Liver (tissue), 9 donors: Measurements from ENCODE around the gene MALT1. TPM values are rescaled to one million over a fixed set of nuclear protein-coding genes. Genes with fewer than 3 reads are reported as not detected.

Experiments used
- DNase-seq: peaks from one replicate; pipeline ENCODE4 v3.0.0-alpha.2; 2017; ENCODE audit warnings: low spot score
- H3K27ac ChIP-seq, 2 donors: one replicate each; pipeline ENCODE4 v1.7.0; 2013; ENCODE audit warnings: inconsistent platforms in 2 of 2, low read length in 2 of 2, control low read depth in 1 of 2, low read depth in 1 of 2, mild to moderate bottlenecking in 1 of 2
- H3K27me3 ChIP-seq, 4 donors: one replicate each; pipeline versions ENCODE4 v1.6.1 to v1.7.0; 2013; ENCODE audit warnings: low read length in 3 of 4, inconsistent platforms in 1 of 4, mild to moderate bottlenecking in 1 of 4, moderate library complexity in 1 of 4; ENCODE audit not compliant: control insufficient read depth in 4 of 4, insufficient read depth in 4 of 4
- H3K36me3 ChIP-seq, 4 donors: one replicate each; pipeline versions ENCODE4 v1.6.1 to v1.7.0; 2013; ENCODE audit warnings: low read length in 3 of 4, mild to moderate bottlenecking in 3 of 4, low read depth in 1 of 4, moderate library complexity in 1 of 4; ENCODE audit not compliant: control insufficient read depth in 4 of 4, insufficient read depth in 3 of 4
- H3K4me1 ChIP-seq, 4 donors: one replicate each; pipeline versions ENCODE4 v1.6.1 to v1.7.0; 2013; ENCODE audit warnings: low read length in 3 of 4, mild to moderate bottlenecking in 3 of 4, moderate library complexity in 1 of 4; ENCODE audit not compliant: control insufficient read depth in 4 of 4, insufficient read depth in 4 of 4
- H3K4me3 ChIP-seq, 3 donors: one replicate each; pipeline versions ENCODE4 v1.6.1 to v1.7.0; 2013; ENCODE audit warnings: low read length in 3 of 3, control low read depth in 1 of 3, low read depth in 1 of 3, mild to moderate bottlenecking in 1 of 3
- H3K9ac ChIP-seq, 2 donors: one replicate each; pipeline ENCODE4 v1.7.0; 2013; ENCODE audit warnings: low read length in 2 of 2, mild to moderate bottlenecking in 2 of 2, moderate library complexity in 2 of 2, control low read depth in 1 of 2, low read depth in 1 of 2
- H3K9me3 ChIP-seq, 4 donors: one replicate each; pipeline versions ENCODE4 v1.6.1 to v1.7.0; 2013; ENCODE audit warnings: low read length in 3 of 4; ENCODE audit not compliant: control insufficient read depth in 4 of 4
- CTCF ChIP-seq: fragments of 150-350 bp; IDR thresholded peaks from 2 replicates; pipeline ENCODE4 v1.5.1; 2017; ENCODE audit warnings: improper control_type of control experiment, low read depth, low read length; ENCODE audit not compliant: missing input control
- EGR1 ChIP-seq, 2 donors: IDR thresholded peaks; 2 replicates each; pipeline ENCODE4 v1.6.1; 2016 to 2018; ENCODE audit warnings: antibody characterized with exemption in 2 of 2, low read depth in 2 of 2
- FOXA1 ChIP-seq: IDR thresholded peaks from 2 replicates; pipeline ENCODE4 v1.6.1; 2016; ENCODE audit warnings: antibody characterized with exemption
- GABPA ChIP-seq, 2 donors: IDR thresholded peaks in 1 of 2; conservative IDR thresholded peaks in 1 of 2; 2 replicates each; pipeline ENCODE4 v1.6.1; 2016; ENCODE audit warnings: antibody characterized with exemption in 2 of 2, mild to moderate bottlenecking in 1 of 2, moderate library complexity in 1 of 2
- HNF4A ChIP-seq, 2 donors: conservative IDR thresholded peaks; 2 replicates each; pipeline ENCODE4 v1.6.1; 2016; ENCODE audit warnings: antibody characterized with exemption in 2 of 2, mild to moderate bottlenecking in 2 of 2
- HNF4G ChIP-seq: IDR thresholded peaks from 2 replicates; pipeline ENCODE4 v1.6.1; 2016; ENCODE audit warnings: antibody characterized with exemption
- JUND ChIP-seq, 2 donors: IDR thresholded peaks; 2 replicates each; pipeline ENCODE4 v1.6.1; 2016; ENCODE audit warnings: antibody characterized with exemption in 2 of 2
- NR2F2 ChIP-seq: IDR thresholded peaks from 2 replicates; pipeline ENCODE4 v1.6.1; 2016; ENCODE audit warnings: antibody characterized with exemption
- RAD21 ChIP-seq, 2 donors: IDR thresholded peaks; 2 replicates each; pipeline ENCODE4 v1.6.1; 2016; ENCODE audit warnings: antibody characterized with exemption in 2 of 2, mild to moderate bottlenecking in 2 of 2
- RXRA ChIP-seq, 2 donors: IDR thresholded peaks; 2 replicates each; pipeline ENCODE4 v1.6.1; 2017 to 2018; ENCODE audit warnings: antibody characterized with exemption in 2 of 2, mild to moderate bottlenecking in 1 of 2
- SP1 ChIP-seq: IDR thresholded peaks from 2 replicates; pipeline ENCODE4 v1.6.1; 2018; ENCODE audit warnings: antibody characterized with exemption, mild to moderate bottlenecking
- TAF1 ChIP-seq: conservative IDR thresholded peaks from 2 replicates; pipeline ENCODE4 v1.6.1; 2016; ENCODE audit warnings: antibody characterized with exemption, mild to moderate bottlenecking
- YY1 ChIP-seq: IDR thresholded peaks from 2 replicates; pipeline ENCODE4 v1.6.1; 2016; ENCODE audit warnings: antibody characterized with exemption, mild to moderate bottlenecking
- WGBS: extraction: QIAGEN DNeasy Blood & Tissue Kit; methylation state at CpG from one replicate; pipeline ENCODE4 v1.1.7; 2013; 5-methylcytosine and 5-hydroxymethylcytosine counted together
- polyA plus RNA-seq, 2 donors: library from polyadenylated mRNA; stranded (reverse) in 1 of 2; unstranded in 1 of 2; fragments of 200-250 nt in 1 of 2; fragments of >200 nt in 1 of 2; fragmentation: Nextera tagmentation in 1 of 2; extraction: Ambion mirVana in 1 of 2; gene quantifications; one replicate each; pipeline versions ENCODE4 v1.2.1 to v1.2.3, GENCODE V29; 2013 to 2015
- total RNA-seq, 2 donors: library from RNA; depleted of rRNA; stranded (reverse); fragments of >200 nt; gene quantifications; one replicate each; pipeline ENCODE4 v1.2.3, GENCODE V29; 2014
- TF ChIP-seq, protein P1 (sequence below): IDR thresholded peaks from 2 replicates; pipeline ENCODE4 v1.6.1; 2016; ENCODE audit warnings: antibody characterized with exemption
- TF ChIP-seq, protein P2 (sequence below): IDR thresholded peaks from 2 replicates; pipeline ENCODE4 v1.6.1; 2016; ENCODE audit warnings: antibody characterized with exemption
- TF ChIP-seq, protein P3 (sequence below): IDR thresholded peaks from 2 replicates; pipeline ENCODE4 v1.6.1; 2016; ENCODE audit warnings: antibody characterized with exemption, mild to moderate bottlenecking
- donor health status: healthy.
- donor health status: healthy.
- donor health status: healthy.
- donor health status: healthy.
- donor health status: healthy.

Gene MALT1
- total and polyA plus RNA-seq, 4 donors, result 3.1 to 27.3 (median 6.4) TPM

DNA sequence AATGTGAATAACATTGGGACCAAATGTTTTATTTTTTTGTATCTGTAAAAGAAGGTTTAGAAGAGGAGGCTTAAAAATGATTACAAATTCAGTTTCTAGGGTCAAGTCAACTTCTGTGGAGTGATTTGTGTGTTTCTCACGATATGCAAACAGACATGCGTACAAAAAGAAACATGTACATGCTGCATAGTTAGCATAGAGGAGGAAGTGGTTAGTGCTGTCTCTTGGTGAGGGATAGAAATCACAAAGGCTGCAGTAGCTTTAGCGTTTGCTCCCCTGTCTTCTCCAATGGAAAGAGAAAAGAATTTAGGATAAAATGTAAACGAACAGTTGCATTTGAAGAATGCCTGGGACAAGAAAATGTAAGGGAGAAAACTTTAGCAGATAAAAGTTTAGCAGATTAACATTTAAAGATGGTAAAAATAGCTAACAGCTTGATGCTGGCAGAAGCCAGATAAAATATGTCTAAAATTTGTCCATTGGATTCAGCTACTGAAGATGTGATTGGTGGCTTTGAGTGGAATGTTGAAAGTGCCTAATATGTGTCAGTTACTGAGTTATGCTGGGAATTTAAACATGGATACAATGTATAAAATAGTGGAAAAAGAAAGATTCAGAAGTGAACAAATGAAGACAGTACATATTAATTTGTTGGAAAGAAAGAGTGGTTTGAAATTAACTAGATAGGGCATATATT, 44.9 kb downstream of the MALT1 start:
- 70% methylated on average over 4 of the region's 4 CpGs for WGBS
- no peak for DNase-seq
- Histone ChIP-seq H3K27ac (no peak overlapping the region), H3K9me3 (no peaks in the 10 kb centered on the region), H3K27me3 (no peaks in the 10 kb centered on the region), H3K9ac (no peak overlapping the region), H3K4me1 (no peaks in the 10 kb centered on the region), H3K4me3 (no peak overlapping the region), H3K36me3 (peaks cover 0 to 12% (median 3%) of the 10 kb centered on the region in 4 donors)
- TF ChIP-seq RXRA (IDR thresholded peaks at IDR 0.05), result no peak
- TF ChIP-seq HNF4G, result no peak
- TF ChIP-seq TAF1, result no peak
- TF ChIP-seq GABPA (IDR thresholded peaks at IDR 0.05 in 1 of 2, conservative IDR thresholded peaks at IDR 0.05 in 1 of 2), result no peak
- TF ChIP-seq, protein P1, sequence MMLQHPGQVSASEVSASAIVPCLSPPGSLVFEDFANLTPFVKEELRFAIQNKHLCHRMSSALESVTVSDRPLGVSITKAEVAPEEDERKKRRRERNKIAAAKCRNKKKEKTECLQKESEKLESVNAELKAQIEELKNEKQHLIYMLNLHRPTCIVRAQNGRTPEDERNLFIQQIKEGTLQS, result no peak
- TF ChIP-seq NR2F2, result no peak
- no peak for TF ChIP-seq HNF4A (conservative IDR thresholded peaks at IDR 0.05)
- TF ChIP-seq SP1, result no peak
- no peak for TF ChIP-seq EGR1 (IDR thresholded peaks at IDR 0.05; ENCODE audit: low read depth in 2 of 2)
- TF ChIP-seq YY1, result no peak
- TF ChIP-seq, protein P2, sequence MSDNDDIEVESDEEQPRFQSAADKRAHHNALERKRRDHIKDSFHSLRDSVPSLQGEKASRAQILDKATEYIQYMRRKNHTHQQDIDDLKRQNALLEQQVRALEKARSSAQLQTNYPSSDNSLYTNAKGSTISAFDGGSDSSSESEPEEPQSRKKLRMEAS, result no peak
- no peak for TF ChIP-seq CTCF
- TF ChIP-seq, protein P3, sequence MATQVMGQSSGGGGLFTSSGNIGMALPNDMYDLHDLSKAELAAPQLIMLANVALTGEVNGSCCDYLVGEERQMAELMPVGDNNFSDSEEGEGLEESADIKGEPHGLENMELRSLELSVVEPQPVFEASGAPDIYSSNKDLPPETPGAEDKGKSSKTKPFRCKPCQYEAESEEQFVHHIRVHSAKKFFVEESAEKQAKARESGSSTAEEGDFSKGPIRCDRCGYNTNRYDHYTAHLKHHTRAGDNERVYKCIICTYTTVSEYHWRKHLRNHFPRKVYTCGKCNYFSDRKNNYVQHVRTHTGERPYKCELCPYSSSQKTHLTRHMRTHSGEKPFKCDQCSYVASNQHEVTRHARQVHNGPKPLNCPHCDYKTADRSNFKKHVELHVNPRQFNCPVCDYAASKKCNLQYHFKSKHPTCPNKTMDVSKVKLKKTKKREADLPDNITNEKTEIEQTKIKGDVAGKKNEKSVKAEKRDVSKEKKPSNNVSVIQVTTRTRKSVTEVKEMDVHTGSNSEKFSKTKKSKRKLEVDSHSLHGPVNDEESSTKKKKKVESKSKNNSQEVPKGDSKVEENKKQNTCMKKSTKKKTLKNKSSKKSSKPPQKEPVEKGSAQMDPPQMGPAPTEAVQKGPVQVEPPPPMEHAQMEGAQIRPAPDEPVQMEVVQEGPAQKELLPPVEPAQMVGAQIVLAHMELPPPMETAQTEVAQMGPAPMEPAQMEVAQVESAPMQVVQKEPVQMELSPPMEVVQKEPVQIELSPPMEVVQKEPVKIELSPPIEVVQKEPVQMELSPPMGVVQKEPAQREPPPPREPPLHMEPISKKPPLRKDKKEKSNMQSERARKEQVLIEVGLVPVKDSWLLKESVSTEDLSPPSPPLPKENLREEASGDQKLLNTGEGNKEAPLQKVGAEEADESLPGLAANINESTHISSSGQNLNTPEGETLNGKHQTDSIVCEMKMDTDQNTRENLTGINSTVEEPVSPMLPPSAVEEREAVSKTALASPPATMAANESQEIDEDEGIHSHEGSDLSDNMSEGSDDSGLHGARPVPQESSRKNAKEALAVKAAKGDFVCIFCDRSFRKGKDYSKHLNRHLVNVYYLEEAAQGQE, result no peak
- no peak for TF ChIP-seq JUND (IDR thresholded peaks at IDR 0.05)
- no peak for TF ChIP-seq FOXA1
- no peak for TF ChIP-seq RAD21 (IDR thresholded peaks at IDR 0.05)

DNA sequence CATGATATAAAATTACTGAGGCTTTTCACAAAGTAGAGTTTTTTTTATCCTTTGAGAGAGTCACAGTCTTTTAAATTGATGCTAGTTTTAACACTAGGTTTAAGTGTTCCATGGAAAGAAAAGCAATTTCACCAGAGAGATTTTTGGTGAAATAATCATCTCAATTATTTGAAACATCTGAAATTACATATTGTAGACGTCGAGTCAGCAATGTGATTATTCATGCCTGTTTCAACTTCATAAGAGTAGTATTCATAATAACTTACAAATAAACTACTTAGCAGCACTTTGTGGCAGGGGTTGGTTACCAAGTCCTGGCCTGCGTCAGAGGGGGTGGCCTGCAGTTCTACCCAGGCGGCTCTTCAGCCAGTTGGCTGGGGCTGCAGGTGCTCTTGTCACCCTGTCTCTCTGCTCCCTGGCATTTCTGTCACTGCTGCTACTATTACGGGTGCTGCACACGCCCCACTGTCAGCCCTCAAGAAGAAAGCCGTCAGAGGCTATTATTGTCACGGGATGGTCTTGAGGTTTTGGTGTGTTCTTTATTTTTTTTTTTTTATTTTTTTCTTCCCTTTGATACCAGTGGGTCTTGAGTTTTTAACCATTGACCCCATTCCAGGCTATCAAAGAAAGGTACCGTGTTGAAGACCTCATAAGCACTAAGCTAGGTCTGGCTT, 50.4 kb downstream of the MALT1 start:
- peaks cover 0 to 5% (median 0%) of the 10 kb centered on the region in 4 donors for H3K4me1 ChIP-seq
- no peaks in the 10 kb centered on the region for H3K9me3 ChIP-seq
- H3K27me3 ChIP-seq, result no peaks in the 10 kb centered on the region
- H3K36me3 ChIP-seq, result peaks cover 0 to 11% (median 4%) of the 10 kb centered on the region in 4 donors
- WGBS, result 92% methylated on average over 9 of the region's 9 CpGs
- H3K9ac ChIP-seq, result no peak overlapping the region
- DNase-seq, result no peak
- H3K4me3 ChIP-seq, result no peak overlapping the region
- TF ChIP-seq NR2F2, result no peak
- TF ChIP-seq TAF1, result no peak
- TF ChIP-seq RXRA (IDR thresholded peaks at IDR 0.05), result no peak
- TF ChIP-seq HNF4G, result no peak
- TF ChIP-seq CTCF, result no peak
- no peak for TF ChIP-seq JUND (IDR thresholded peaks at IDR 0.05)
- TF ChIP-seq HNF4A (conservative IDR thresholded peaks at IDR 0.05), result no peak
- TF ChIP-seq, protein P3, result no peak
- TF ChIP-seq, protein P2, result no peak
- no peak for TF ChIP-seq RAD21 (IDR thresholded peaks at IDR 0.05)
- no peak for TF ChIP-seq GABPA (IDR thresholded peaks at IDR 0.05 in 1 of 2, conservative IDR thresholded peaks at IDR 0.05 in 1 of 2)
- no peak overlapping the region for H3K27ac ChIP-seq
